ENCODE measurements around the gene MTO1.
A peak's percentile ranks its signal among the peaks of the same experiment; 100 is the strongest.

MTO1 gene, protein sequence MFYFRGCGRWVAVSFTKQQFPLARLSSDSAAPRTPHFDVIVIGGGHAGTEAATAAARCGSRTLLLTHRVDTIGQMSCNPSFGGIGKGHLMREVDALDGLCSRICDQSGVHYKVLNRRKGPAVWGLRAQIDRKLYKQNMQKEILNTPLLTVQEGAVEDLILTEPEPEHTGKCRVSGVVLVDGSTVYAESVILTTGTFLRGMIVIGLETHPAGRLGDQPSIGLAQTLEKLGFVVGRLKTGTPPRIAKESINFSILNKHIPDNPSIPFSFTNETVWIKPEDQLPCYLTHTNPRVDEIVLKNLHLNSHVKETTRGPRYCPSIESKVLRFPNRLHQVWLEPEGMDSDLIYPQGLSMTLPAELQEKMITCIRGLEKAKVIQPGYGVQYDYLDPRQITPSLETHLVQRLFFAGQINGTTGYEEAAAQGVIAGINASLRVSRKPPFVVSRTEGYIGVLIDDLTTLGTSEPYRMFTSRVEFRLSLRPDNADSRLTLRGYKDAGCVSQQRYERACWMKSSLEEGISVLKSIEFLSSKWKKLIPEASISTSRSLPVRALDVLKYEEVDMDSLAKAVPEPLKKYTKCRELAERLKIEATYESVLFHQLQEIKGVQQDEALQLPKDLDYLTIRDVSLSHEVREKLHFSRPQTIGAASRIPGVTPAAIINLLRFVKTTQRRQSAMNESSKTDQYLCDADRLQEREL

DNA sequence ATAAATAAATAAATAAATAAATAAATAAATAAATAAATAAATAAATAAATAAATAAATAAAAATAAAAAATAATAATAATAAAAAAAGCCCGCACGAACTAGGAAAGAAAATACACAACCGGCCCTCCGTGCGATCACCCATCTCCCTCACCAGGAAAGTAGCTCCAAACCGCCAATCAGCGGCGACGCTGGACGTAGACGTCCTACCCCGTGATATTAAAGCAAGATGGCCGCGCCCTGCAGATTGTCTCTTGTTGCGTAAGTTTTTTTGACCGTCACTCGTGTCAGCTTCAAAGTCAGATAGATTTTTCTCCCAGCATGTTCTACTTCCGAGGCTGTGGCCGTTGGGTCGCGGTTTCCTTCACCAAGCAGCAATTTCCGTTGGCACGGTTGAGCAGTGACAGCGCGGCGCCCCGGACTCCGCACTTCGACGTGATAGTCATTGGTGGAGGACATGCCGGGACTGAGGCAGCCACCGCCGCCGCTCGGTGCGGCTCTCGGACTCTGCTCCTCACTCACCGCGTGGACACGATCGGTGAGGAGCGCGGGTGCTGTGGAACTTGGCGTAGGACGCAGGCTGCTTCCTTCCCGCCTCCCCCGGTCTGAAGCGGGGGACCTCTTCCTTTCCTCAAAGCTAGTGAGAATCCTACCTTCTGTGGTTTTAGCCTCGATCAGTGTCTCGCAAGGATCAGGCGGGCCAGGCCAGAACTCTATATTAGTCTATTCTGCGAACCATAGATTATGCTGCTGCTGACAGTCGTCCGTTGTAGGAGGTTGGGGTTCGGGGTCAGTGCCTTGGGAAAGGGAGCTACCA lies at the start of gene MTO1:
TSS of gene MTO1 (plus strand) at position 201 of the 814 bp plus-strand sequence. CDS start at position 319, 118 bp downstream.
- peak; percentile 94 for DNase-seq

DNA sequence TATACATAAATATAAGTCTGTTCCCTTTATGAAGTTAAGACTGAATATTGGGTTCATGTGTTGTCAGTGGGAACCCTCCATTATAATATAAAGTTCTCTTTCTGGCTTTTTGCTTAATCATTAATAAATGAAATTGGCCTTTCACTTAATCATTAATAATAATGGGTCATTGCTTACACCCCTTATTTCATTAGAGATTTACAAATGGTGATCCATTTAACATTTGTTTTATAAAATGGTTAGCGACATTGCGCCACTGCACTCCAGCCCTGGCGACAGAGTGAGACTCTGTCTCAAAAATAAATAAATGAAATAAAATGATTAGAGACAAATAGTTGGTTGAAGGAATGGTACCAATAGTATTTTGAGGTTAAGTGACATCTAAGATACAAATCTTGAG lies 48.4 kb upstream of the MTO1 start:
- no peak for DNase-seq

DNA sequence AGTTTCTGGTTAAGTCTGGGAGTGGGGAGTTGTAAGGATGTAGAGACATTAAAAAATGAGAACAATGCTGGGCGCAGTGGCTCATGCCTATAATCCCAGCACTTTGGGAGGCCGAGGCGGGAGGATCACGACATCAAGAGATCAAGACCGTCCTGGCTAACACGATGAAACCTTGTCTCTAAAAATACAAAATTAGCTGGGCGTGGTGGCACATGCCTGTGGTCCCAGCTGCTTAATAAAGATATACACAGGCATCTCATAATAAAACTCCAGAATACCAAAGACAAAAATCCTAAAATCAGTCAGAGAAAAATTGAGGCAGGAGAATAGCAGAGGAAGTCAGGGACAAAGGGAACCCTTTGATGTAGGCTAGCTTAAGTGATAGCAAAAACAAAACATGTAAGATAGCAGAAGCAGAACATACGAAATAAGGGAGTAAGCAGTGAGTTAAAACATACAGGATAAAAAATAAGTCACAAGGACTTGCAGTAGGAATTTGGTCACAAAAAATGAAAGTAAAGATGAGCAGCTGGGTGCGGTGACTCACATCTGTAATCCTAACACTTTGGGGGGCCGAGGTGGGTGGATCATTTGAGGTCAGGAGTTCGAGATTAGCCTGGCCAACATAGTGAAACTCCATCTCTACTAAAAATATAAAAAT lies 43.3 kb upstream of the MTO1 start:
- no peak for DNase-seq

DNA sequence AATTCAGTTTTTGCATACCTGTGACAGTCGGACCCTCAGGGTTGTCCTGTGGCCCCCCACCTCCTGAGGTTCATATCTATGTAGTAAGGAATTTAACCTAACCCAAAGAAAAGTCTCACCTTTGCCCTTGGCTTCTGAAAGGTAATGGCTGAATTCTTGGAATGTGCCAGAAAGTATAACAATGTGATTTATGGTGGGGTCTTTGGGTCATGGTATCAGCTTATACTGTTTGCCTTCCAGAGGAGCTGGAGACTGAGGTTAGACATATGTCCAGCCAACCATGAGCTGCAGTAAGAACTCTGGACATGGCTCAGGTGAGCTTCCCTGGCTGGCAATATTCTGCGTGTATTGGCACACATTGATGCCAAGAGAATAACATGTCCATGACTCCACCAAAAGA lies 40.0 kb upstream of the MTO1 start:
- no peak for DNase-seq

DNA sequence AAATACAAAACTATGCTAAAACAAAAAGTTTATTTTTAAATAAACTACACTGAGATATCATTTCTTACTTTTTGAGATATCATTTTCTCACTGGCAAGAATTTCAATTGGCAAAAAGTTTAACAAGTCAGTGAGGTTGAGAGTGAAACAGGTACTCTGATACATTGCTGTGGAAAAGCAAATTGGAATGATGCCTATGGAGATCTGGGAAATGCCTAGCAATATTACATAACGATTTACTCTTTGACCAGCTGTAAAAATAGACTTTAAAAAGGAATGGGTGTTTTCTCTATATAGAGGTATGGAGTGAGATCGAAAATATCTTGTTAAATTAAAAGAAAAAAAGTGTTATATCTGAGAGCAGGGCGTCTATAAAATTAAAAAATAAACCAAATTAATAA lies 26.3 kb upstream of the MTO1 start:
- DNase-seq: no peak

DNA sequence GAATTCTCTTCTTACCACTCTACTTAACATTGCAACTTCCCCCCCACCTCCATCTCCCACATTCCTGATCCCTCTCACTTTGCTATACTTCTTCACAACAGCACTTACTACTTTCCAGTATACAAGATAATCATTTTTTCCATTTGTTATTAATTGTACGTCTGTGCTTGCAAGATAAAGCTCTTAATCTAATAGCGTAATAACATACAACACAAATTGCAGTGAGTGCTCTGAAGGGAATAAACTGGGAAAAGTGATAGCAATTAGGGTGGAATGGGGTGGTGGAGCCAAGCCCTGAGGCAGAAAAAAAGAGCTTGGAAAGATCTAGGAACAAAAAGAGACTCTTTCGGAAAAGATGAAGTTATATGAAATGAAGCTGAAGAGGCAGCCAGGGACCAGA lies 18.0 kb upstream of the MTO1 start:
- DNase-seq: no peak

DNA sequence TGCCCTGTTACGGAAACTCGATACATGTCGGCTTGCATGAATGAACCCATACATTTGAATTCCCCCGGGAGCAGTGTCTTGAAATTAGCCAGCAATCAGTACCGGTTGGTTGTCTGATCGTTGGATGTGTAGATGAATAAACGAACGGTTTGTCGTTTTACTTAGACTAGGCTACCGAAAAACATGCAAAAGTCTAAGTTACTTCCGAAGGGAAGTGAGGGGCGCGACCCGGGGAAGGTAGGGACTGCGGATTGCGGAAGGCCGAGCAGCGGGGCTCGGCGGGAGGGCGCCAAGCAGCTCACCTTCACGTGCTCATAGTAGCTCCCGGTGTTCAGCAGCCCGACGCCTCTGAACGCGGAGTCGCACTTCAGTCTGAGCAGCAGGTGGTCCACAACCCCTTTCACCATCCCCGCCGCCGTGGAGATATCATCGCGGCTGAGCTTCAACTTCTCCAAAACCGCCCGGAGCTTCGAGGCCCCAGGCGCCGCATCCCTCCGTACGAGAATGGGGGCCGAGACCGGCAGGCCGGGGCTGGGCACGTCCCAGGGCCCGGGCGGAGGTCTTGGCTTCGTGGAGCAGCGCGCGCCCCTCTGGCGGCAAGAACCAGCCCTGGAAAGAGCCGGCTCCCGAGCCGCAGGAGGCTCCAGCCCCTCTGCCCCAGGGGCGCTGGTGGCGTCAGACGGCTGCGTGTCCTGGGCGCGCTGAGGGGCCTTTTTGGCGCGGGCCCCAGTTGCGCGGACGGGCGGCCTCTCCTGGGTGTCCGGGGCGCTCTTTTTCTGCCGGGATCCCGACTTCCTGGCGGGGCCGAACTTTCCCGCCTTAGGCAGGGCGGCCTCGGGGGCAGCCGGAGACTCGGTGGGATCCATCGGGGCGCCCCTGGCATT lies 10.1 kb upstream of the MTO1 start:
- peak; percentile 58 for DNase-seq

DNA sequence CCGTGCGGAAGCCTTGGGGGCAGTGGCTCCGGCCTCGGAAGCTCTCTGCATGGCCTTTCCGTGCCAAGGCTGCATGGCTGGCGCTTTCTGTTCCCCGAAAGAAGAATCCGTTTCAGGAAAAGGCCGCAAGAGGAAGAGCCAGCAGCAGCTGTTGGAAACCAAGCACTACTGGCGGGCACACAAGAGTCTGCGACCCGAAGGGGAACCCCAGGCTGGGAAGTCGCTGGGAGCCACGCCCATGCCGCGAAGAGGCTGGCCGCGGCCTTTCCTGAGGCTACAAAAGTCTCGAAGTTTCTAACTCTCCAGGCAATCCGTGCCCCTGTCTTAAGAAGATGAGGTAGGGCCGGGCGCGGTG lies 9.5 kb upstream of the MTO1 start, which contains the start of gene CGAS:
TSS of gene CGAS (minus strand) at position 191 of the 355 bp plus-strand sequence. CDS start at position 75, 116 bp downstream.
- peak; percentile 92 for DNase-seq

DNA sequence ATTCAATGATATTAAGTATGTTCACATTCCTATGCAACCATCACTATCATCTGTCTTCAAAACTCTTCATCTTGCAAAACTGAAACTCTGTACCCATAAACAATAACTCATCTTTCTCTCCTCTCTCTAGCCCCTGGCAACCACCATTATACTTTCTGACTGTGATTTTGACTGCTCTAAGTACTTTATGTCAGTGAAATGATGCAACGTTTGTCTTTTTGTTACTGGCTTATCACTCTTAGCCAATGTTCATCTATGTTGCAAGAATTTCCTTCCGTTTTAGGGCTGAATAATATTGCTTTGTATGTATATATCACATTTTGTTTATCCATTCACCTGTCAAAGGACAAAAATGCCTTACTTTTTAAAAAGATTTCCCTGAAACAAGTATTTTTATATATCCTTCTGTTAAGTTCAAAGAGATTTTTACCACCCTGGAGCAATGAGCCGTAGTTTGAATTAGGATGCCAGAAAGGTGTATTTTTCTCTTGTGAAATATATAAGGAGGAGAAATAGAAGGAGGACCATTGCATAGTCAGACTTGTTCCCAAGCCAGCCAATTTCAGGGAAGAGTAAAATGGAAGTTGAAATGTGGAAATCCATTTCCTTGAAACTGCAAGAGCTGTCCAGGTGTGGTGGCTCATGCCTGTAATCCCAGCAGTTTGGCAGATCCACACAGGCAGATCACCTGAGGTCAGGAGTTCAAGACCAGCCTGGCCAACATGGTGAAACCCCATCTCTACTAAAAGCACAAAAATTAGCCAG lies 5.5 kb upstream of the MTO1 start:
- DNase-seq: peak; percentile 79

DNA sequence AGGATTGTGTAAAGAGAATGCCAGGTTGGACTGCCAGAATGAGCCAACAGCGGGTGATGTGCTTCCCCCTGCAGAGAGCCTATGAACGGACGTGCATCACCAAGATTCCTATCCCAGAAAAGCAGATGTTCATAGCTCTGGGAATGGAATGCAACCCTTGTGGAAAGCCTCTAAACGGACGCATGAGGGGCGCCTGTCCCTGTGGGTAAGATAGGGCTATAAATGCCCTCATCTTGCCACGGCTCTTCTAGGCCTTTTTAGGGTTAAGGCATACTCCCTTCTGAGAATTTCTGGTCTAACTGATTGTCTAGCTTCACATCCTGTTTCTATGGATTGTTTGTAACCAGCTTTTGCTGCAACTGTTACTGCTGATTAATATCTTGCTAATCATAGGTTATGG lies 2.1 kb upstream of the MTO1 start:
- DNase-seq: peak; percentile 59

DNA sequence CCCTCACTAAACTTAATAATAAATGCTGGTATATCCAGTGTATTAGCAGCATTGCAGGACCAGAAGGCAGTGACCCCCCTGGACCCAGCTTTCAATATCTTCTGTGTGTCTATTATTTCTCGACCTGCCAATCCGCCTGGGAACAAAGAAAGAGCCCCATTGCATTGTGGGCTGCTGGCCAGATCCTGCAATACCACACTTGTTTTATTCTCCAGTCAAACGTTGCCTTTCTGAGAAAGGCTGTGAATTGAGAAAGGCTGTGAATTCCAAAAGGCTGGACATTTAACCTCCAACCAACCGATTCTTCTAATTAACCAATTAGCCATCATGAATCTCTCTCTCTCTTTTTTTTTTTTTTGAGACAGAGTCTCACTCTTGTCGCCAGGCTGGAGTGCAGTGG lies 1.5 kb upstream of the MTO1 start:
- DNase-seq: peak; percentile 41

DNA sequence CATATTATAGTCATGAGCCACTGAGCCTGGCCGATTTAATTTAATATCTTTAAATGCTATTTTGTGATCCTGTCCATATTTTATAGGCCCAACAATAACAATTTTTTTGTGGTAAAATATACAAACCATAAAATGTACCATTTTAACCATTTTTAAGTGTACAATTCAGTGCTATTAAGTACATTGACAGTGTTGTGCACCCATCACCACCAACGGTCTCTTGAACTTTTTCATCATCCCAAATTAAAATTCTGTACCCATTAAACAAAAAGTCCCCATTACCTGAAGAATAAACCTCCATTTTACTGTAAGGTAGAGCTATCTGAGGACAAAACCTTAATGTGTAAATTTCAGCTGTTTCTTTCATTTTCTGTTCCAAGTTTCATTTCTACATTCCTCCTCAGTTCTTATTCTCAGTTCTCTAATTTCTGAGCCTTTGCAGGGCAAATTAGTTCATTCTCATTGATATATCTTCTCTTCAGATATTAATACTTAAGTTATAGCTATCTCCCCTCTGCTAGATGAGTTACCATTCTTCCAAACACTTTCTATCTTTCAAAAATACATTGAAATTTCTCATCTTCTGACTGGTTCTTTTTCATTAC lies 10.3 kb downstream of the MTO1 start:
- DNase-seq: no peak

DNA sequence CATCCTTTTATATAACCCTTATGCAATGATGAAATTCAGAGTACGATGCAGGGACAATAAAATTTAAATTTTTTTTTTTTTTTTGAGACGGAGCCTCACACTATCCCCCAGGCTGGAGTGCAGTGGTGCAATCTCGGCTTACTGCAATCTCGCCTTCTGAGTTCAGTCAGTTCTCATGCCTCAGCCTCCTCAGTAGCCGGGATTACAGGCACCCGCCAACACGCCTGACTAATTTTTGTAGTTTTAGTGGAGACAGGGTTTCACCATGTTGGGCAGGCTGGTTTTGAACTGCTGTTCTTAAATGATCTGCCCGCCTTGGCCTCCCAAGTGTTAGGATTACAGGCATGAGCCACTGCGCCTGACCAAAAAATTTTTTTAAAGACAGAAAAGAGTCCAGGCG lies 15.2 kb downstream of the MTO1 start:
- DNase-seq: peak; percentile 47

DNA sequence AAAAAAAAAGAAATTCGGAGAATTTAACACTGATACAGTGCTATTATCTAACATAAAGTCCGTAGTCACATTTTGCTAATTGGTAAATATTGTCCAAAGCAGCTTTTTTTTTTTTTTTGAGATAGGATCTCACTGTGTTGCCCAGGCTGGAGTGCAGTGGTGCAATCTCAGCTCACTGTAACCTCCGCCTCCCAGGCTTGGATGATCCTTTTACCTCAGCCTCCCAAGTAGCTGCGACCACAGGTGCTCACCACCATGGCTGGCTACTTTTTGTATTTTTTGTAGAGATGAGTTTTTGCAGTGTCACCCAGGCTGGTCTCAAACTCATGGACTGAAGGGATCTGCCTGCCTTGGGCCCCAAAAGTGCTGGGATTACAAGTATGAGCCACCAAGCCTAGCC lies 15.9 kb downstream of the MTO1 start:
- no peak for DNase-seq

DNA sequence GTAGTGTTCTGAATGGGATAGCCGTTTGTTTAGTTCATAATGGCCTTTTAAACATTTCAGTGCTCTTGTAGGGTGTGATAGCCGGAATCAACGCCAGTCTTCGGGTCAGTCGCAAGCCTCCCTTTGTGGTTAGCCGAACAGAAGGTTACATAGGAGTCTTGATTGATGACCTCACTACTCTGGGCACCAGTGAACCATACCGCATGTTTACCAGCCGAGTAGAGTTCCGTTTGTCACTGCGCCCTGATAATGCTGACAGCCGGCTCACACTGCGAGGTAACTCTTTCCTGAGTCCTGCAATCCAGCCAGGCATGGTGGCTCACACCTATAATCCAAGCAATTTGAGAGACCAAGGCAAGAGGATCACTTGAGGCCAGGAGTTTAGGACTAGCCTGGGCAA lies 20.4 kb downstream of the MTO1 start:
- no peak for DNase-seq

DNA sequence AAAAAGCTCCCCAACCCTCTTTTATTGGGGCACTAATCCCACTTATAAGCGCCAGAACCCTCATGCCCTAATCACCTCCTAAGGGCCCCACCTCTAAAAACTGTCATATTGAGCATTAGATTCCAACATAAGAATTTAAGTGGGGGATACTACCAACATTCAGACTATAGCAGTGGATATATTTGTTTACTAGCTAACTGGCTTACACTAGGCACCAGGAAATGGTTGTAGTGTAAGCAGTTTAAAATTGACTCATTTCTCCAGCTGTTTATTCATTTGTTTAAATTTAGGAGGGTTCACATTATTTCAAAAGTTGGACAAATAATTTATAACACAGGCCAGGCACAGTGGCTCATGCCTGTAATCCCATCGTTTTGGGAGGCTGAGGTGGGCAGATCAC lies 22.9 kb downstream of the MTO1 start:
- no peak for DNase-seq

DNA sequence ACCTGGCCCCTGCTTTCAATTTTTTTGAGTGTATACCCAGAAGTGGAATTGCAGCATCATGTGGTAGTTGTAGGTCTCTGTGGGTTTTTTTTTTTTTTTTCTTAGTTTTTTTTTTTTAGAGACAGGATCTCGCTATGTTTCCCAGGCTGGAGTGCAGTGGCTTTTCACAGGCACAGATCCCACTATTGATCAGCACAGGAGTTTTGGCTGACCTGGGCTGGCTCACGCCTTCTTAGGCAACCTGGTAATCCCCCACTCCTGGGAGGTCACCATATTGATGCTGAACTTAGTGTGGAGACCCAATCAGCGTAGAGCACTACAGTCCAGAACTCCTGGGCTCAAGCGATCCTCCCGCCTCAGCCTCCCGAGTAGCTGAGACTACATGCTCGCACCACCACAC lies 25.9 kb downstream of the MTO1 start:
- DNase-seq: no peak

DNA sequence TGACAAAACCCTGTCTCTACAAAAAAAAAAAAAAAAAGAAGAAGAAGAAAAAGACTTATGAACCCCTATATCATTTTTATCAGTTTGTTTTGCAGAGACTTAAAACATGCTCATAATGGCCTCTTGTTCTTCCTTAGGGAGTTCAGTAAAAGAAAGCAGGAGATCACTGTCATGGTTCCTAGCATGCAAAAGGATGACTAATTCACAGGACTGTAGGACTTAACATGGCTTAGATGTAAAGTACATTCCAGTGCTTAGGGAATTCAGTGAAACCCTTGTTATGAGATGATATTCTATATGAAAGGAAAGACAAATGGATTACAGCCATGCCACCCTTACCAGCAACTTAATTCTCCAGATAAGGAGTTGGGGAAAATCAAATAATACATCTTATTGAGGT lies 29.8 kb downstream of the MTO1 start:
- no peak for DNase-seq

DNA sequence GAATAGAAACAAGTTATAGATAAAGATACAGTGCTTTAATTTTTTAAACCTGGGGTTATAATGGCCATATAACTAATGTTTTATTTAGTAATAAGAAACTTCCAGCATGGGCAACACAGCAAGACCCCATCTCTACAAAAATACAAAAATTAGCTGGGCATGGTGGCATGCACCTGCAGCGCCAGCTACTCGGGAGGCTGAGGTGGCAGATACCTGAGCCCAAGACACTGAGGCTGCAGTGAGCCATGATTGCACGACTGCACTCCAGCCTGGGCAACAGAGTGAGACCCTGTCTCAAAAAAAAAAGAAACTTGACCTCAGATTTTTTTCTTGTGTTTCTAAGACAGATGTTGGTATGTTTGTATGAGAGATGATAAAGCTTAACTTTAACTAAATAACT lies 36.4 kb downstream of the MTO1 start:
- no peak for DNase-seq

DNA sequence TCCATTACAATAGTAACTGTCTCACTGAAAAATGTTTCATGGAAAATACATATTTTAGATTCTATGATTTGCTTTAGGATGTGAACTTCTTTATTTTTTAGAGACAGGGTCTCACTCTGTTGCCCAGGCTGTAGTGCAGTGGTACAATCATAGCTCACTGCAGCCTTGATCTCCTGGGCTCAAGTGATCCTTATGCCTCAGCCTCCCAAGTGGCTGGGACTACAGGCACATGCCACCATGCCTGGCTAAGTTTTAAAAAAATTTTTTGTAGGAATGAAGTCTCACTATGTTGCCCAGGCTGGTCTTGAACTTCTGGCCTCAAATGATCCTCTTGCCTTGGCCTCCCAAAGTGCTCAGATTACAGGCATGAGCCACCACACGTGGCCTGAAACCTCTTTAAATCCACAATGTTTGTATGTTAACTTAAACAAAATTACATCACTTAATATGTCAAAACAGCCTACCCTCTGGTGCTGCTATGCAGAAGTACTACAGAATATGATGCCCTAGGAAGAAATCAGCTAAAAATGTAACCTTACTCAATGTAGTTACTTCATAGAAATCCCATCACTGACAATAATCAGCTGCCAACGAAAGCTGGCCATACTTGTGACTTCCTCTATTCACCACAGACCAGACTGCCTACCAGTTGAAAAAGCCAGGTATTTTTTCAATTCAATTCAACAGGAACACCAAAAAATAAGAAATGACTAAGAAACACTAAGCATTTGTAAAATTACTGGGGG lies 41.7 kb downstream of the MTO1 start:
- DNase-seq: no peak
